RCC 7860 (cell line): ENCODE data around the gene SIL1.
A peak's percentile ranks its signal among the peaks of the same experiment; 100 is the strongest.
"Not testable (repeated sequence)": the region's sequence is repeated elsewhere in the genome, so short reads cannot be mapped to it uniquely, and the experiment has no call there.

Experiments used
- DNase-seq: peaks from one replicate; pipeline ENCODE4 v3.0.0-alpha.2; 2015; ENCODE audit warnings: low spot score
- FAIRE-seq: peaks from 2 replicates; lab custom pipeline; 2012; peaks lifted over from hg19 to GRCh38; lab: Jason Lieb, UNC

The SIL1 gene

GRCh38 chr5:139078345-139078744, 119.8 kb downstream of the SIL1 start:
- DNase-seq (no peak), FAIRE-seq (no peak)

GRCh38 chr5:139077899-139078298, 120.3 kb downstream of the SIL1 start:
- FAIRE-seq (no peak), DNase-seq (no peak)

- FAIRE-seq (no peak), DNase-seq (no peak)
These were observed 122.1 kb downstream of the SIL1 start for GRCh38 chr5:139076111-139076510.

GRCh38 chr5:139075066-139076050, 122.8 kb downstream of the SIL1 start:
- no peak for DNase-seq
- no peak for FAIRE-seq

- not testable (repeated sequence) for DNase-seq, FAIRE-seq
These were observed 124.2 kb downstream of the SIL1 start for GRCh38 chr5:139073956-139074355.

GRCh38 chr5:139068494-139069151, 129.5 kb downstream of the SIL1 start:
- FAIRE-seq: no peak
- DNase-seq: no peak

GRCh38 chr5:139068060-139068459, 130.1 kb downstream of the SIL1 start:
- DNase-seq (no peak), FAIRE-seq (no peak)

- DNase-seq (no peak), FAIRE-seq (no peak)
These were observed 132.9 kb downstream of the SIL1 start for GRCh38 chr5:139065306-139065705.

GRCh38 chr5:139064613-139065012, 133.6 kb downstream of the SIL1 start:
- no peak for DNase-seq
- no peak for FAIRE-seq

GRCh38 chr5:139063664-139064054, 134.5 kb downstream of the SIL1 start:
- FAIRE-seq (no peak), DNase-seq (no peak)

- DNase-seq (no peak), FAIRE-seq (no peak)
These were observed 135.1 kb downstream of the SIL1 start for GRCh38 chr5:139062910-139063663.

GRCh38 chr5:139061856-139062255, 136.3 kb downstream of the SIL1 start:
- DNase-seq (peak; percentile 16), FAIRE-seq (no peak)

- peak; percentile 88 for FAIRE-seq
- DNase-seq: peak; percentile 88
These were observed 136.9 kb downstream of the SIL1 start for GRCh38 chr5:139061274-139061673.

GRCh38 chr5:139058121-139058520, 140.0 kb downstream of the SIL1 start:
- FAIRE-seq (peak; percentile 15), DNase-seq (no peak)

- not testable (repeated sequence) for DNase-seq, FAIRE-seq
These were observed 140.9 kb downstream of the SIL1 start for GRCh38 chr5:139057045-139057939.

GRCh38 chr5:139052975-139053374, 145.2 kb downstream of the SIL1 start:
- DNase-seq (no peak), FAIRE-seq (no peak)

- no peak for DNase-seq
- no peak for FAIRE-seq
These were observed 146.8 kb downstream of the SIL1 start for GRCh38 chr5:139051392-139051791.

GRCh38 chr5:139050432-139050831, 147.7 kb downstream of the SIL1 start:
- DNase-seq: no peak
- no peak for FAIRE-seq

GRCh38 chr5:139049780-139050179, 148.4 kb downstream of the SIL1 start:
- DNase-seq: no peak
- no peak for FAIRE-seq

- no peak for DNase-seq
- no peak for FAIRE-seq
These were observed 151.6 kb downstream of the SIL1 start for GRCh38 chr5:139046551-139046950.
